Measurements from ENCODE around the gene COX7A2L. TPM values are rescaled to one million over a fixed set of nuclear protein-coding genes. Genes with fewer than 3 reads are reported as not detected.

The COX7A2L gene
- total RNA-seq, 4 donors from 2014 or later = 56.9 to 122 (median 95.1) TPM

- peak; percentile 50 for DNase-seq (ENCODE audit: extremely low spot score)
- H3K27me3 ChIP-seq = no peaks in the 10 kb centered on the region
- H3K9me3 ChIP-seq = no peaks in the 10 kb centered on the region
- H3K36me3 ChIP-seq = peaks cover 0 to 66% (median 21%) of the 10 kb centered on the region in 4 donors
- 86% methylated on average over 4 of the region's 4 CpGs for WGBS
- TF ChIP-seq POLR2AphosphoS5 (IDR thresholded peaks at IDR 0.05) (no peak), CTCF (IDR thresholded peaks at IDR 0.05) (no peak), POLR2A (IDR thresholded peaks at IDR 0.05; ENCODE audit: low read depth) (no peak), EP300 (IDR thresholded peaks at IDR 0.05) (no peak)
- H3K27ac ChIP-seq (replicated peaks in 1 of 4) = no peak overlapping the region
- H3K4me3 ChIP-seq = no peak overlapping the region
- intact Hi-C loops (cut with DNase I) = no loop called here
- peaks cover 14 to 38% (median 28%) of the 10 kb centered on the region in 4 donors for H3K4me1 ChIP-seq
Measured at GRCh38 chr2:42345986-42346385, 15.0 kb downstream of the COX7A2L start.

- Histone ChIP-seq H3K27me3 (no peaks in the 10 kb centered on the region), H3K4me1 (peaks cover 14 to 38% (median 28%) of the 10 kb centered on the region in 4 donors), H3K9me3 (no peaks in the 10 kb centered on the region), H3K36me3 (peaks cover 0 to 65% (median 18%) of the 10 kb centered on the region in 4 donors), H3K27ac (replicated peaks in 1 of 4) (peak overlapping the region in 1 of 4 donors; percentile 36), H3K4me3 (no peak overlapping the region)
- TF ChIP-seq POLR2AphosphoS5 (IDR thresholded peaks at IDR 0.05) (no peak), CTCF (IDR thresholded peaks at IDR 0.05) (no peak), POLR2A (IDR thresholded peaks at IDR 0.05; ENCODE audit: low read depth) (no peak)
- WGBS = 89% methylated on average over 7 of the region's 11 CpGs
- intact Hi-C loops (cut with DNase I) = no loop called here
- peak; percentile 79 for DNase-seq (ENCODE audit: extremely low spot score)
Measured at GRCh38 chr2:42342795-42343241, 18.2 kb downstream of the COX7A2L start.

GRCh38 chr2:42342061-42342794, 18.8 kb downstream of the COX7A2L start:
- peaks cover 14 to 38% (median 28%) of the 10 kb centered on the region in 4 donors for H3K4me1 ChIP-seq
- no peaks in the 10 kb centered on the region for H3K9me3 ChIP-seq
- peak overlapping the region; percentile 18 to 45 (median 30) for H3K27ac ChIP-seq (replicated peaks in 1 of 4)
- H3K36me3 ChIP-seq = peaks cover 0 to 64% (median 20%) of the 10 kb centered on the region in 4 donors
- H3K4me3 ChIP-seq = no peak overlapping the region
- TF ChIP-seq POLR2AphosphoS5 (IDR thresholded peaks at IDR 0.05) (peak in 1 of 2 donors; percentile 43), EP300 (IDR thresholded peaks at IDR 0.05) (no peak)
- 61% methylated on average over 6 of the region's 8 CpGs for WGBS
- intact Hi-C loops (cut with DNase I) = no loop called here
- H3K27me3 ChIP-seq = no peaks in the 10 kb centered on the region
- peak; percentile 89 for DNase-seq (ENCODE audit: extremely low spot score)

GRCh38 chr2:42340938-42341636, 19.9 kb downstream of the COX7A2L start:
- Histone ChIP-seq H3K4me3 (no peak overlapping the region), H3K4me1 (peaks cover 14 to 29% (median 25%) of the 10 kb centered on the region in 4 donors), H3K36me3 (peaks cover 0 to 67% (median 18%) of the 10 kb centered on the region in 4 donors), H3K27ac (replicated peaks in 1 of 4) (no peak overlapping the region), H3K9me3 (no peaks in the 10 kb centered on the region), H3K27me3 (no peaks in the 10 kb centered on the region)
- DNase-seq (ENCODE audit: extremely low spot score) = peak; percentile 81
- WGBS = 92% methylated on average over 10 of the region's 10 CpGs
- intact Hi-C loops (cut with DNase I) = no loop called here
- no peak for TF ChIP-seq EP300 (IDR thresholded peaks at IDR 0.05)
- TF ChIP-seq CTCF (IDR thresholded peaks at IDR 0.05) = no peak
- no peak for TF ChIP-seq POLR2AphosphoS5 (IDR thresholded peaks at IDR 0.05)
- no peak for TF ChIP-seq POLR2A (IDR thresholded peaks at IDR 0.05; ENCODE audit: low read depth)
